HCT116 (cell line): ENCODE data around the gene SLC22A12. TPM values are rescaled to one million over a fixed set of nuclear protein-coding genes. Genes with fewer than 3 reads are reported as not detected.

Experiments used
- ATAC-seq: fragments of 200-7000 bp; cut with Tn5 transposase; 2 replicates; pipeline ENCODE4 v1.9.1; 2020; ENCODE audit warnings: mild to moderate bottlenecking, moderate library complexity
- BruUV-seq: library from RNA; stranded (reverse); fragments of 400-500 nt; replicated peaks from 2 replicates; lab custom pipeline; 2021; lab: Mats Ljungman, UMichigan
- CTCF ChIA-PET: fragments of 300-600 bp; sonication (Branson Sonifier 250); formaldehyde crosslinking; loops from one replicate; lab custom pipeline; 2021; ENCODE audit warnings: antibody characterized with exemption; lab: Charles Lee
- POLR2A ChIA-PET: fragments of 300-600, 350-600 bp; sonication (Branson Sonifier 250); formaldehyde crosslinking; loops from one replicate; lab custom pipeline; 2021; ENCODE audit warnings: antibody characterized with exemption; lab: Charles Lee
- RAD21 ChIA-PET, 2 experiments: fragments of 300-600 bp; sonication (Branson Sonifier 250); formaldehyde crosslinking; loops; one replicate each; lab custom pipeline; 2023; ENCODE audit warnings: low total read pairs in 2 of 2; ENCODE audit not compliant: uncharacterized antibody in 2 of 2, unreplicated experiment in 2 of 2, low non-redundant PET in 1 of 2; lab: Charles Lee
- DNase-seq: peaks from one replicate; pipeline ENCODE4 v3.0.0-alpha.2; 2010; ENCODE audit warnings: low read depth, low spot score
- H2AFZ ChIP-seq: fragments of 200-600 bp; shearing (Covaris generic), sonication (generic); 2 replicates; pipeline ENCODE4 v1.6.1; 2017; ENCODE audit warnings: low read depth, mixed run types, mixed read lengths, antibody characterized with exemption, low read length; ENCODE audit not compliant: poor library complexity, severe bottlenecking
- H3K27ac ChIP-seq: 2 replicates; pipeline ENCODE4 v1.5.1; 2012; ENCODE audit warnings: low read depth, low read length
- H3K27me3 ChIP-seq: fragments of 200-600 bp; sonication (generic); 2 replicates; pipeline ENCODE4 v1.6.1; 2016; ENCODE audit warnings: mixed run types, low read length, mixed read lengths; ENCODE audit not compliant: insufficient read depth
- H3K36me3 ChIP-seq, 2 experiments: fragments of 200-500 bp in 1 of 2; fragments of 200-600 bp in 1 of 2; sonication (Bioruptor generic) in 1 of 2; sonication (generic) in 1 of 2; 2 replicates each; pipeline versions ENCODE4 v1.5.1 to v1.6.1; 2014 to 2016; ENCODE audit warnings: low read length in 2 of 2, inconsistent platforms in 1 of 2, mixed read lengths in 1 of 2, mixed run types in 1 of 2; ENCODE audit not compliant: insufficient read depth in 2 of 2, control insufficient read depth in 1 of 2
- H3K4me1 ChIP-seq, 2 experiments: fragments of 200-600 bp in 1 of 2; sonication (generic) in 1 of 2; 2 replicates each; pipeline versions ENCODE4 v1.5.1 to v1.6.1; 2012 to 2017; ENCODE audit warnings: low read length in 2 of 2, inconsistent platforms in 1 of 2, mild to moderate bottlenecking in 1 of 2, mixed read lengths in 1 of 2, mixed run types in 1 of 2, moderate library complexity in 1 of 2; ENCODE audit not compliant: insufficient read depth in 2 of 2, control insufficient read depth in 1 of 2
- H3K4me2 ChIP-seq: fragments of 200-600 bp; sonication (generic); 2 replicates; pipeline ENCODE4 v1.6.1; 2017; ENCODE audit warnings: mixed run types, low read length, mixed read lengths
- H3K4me3 ChIP-seq, 2 experiments: fragments of 200-600 bp in 1 of 2; sonication (generic) in 1 of 2; replicated peaks in 1 of 2; 2 replicates each; pipeline ENCODE4 v1.5.1; 2011 to 2016; ENCODE audit warnings: low read length in 2 of 2, control low read depth in 1 of 2, low read depth in 1 of 2, mild to moderate bottlenecking in 1 of 2, mixed read lengths in 1 of 2, mixed run types in 1 of 2
- H3K79me2 ChIP-seq: fragments of 200-600 bp; sonication (generic); 2 replicates; pipeline ENCODE4 v1.6.1; 2017; ENCODE audit warnings: mild to moderate bottlenecking, mixed run types, low read length, moderate library complexity, mixed read lengths; ENCODE audit not compliant: insufficient read depth
- H3K9ac ChIP-seq: fragments of 200-600 bp; sonication (generic); 2 replicates; pipeline ENCODE4 v1.6.1; 2016; ENCODE audit warnings: low read length, mixed read lengths
- H3K9me2 ChIP-seq: fragments of 200-600 bp; sonication (generic), shearing (Covaris generic); 2 replicates; pipeline ENCODE4 v1.6.1; 2017; ENCODE audit warnings: mixed run types, mild to moderate bottlenecking, moderate library complexity; ENCODE audit not compliant: insufficient read depth
- H3K9me3 ChIP-seq, 2 experiments: fragments of 200-500 bp in 1 of 2; fragments of 200-600 bp in 1 of 2; sonication (Bioruptor generic) in 1 of 2; sonication (generic) in 1 of 2; 2 replicates each; pipeline ENCODE4 v1.6.1; 2014 to 2017; ENCODE audit warnings: low read length in 2 of 2, mixed read lengths in 2 of 2, inconsistent platforms in 1 of 2, low read depth in 1 of 2, mild to moderate bottlenecking in 1 of 2, mixed run types in 1 of 2, moderate library complexity in 1 of 2; ENCODE audit not compliant: control insufficient read depth in 1 of 2, insufficient read depth in 1 of 2
- H4K20me1 ChIP-seq: fragments of 200-600 bp; sonication (generic), shearing (Covaris generic); 2 replicates; pipeline ENCODE4 v1.6.1; 2017; ENCODE audit warnings: mixed run types, mild to moderate bottlenecking, moderate library complexity; ENCODE audit not compliant: insufficient read depth
- ELF1 ChIP-seq: IDR thresholded peaks from 2 replicates; pipeline ENCODE4 v1.6.1; 2012; ENCODE audit warnings: low read depth, borderline replicate concordance
- JUND ChIP-seq: IDR thresholded peaks from 2 replicates; pipeline ENCODE4 v1.6.1; 2012
- POLR2A ChIP-seq: IDR thresholded peaks from 2 replicates; pipeline ENCODE4 v1.7.0; 2011; ENCODE audit warnings: borderline replicate concordance; ENCODE audit not compliant: insufficient read depth, insufficient read length; ENCODE audit errors: extremely low read depth
- RAD21 ChIP-seq: IDR thresholded peaks from 2 replicates; pipeline ENCODE4 v1.6.1; 2012; ENCODE audit warnings: low read depth, mild to moderate bottlenecking
- SP1 ChIP-seq: IDR thresholded peaks from 2 replicates; pipeline ENCODE4 v1.6.1; 2012; ENCODE audit warnings: low read depth
- SRF ChIP-seq: IDR thresholded peaks from 2 replicates; pipeline ENCODE4 v1.6.1; 2012; ENCODE audit warnings: low read depth
- TCF7L2 ChIP-seq: IDR thresholded peaks from 2 replicates; pipeline ENCODE4 v1.7.0; 2011; ENCODE audit warnings: borderline replicate concordance, inconsistent platforms; ENCODE audit not compliant: insufficient read depth, insufficient read length; ENCODE audit errors: extremely low read depth
- ZFX ChIP-seq: fragments of 450-650 bp; IDR thresholded peaks from 2 replicates; pipeline ENCODE4 v1.6.1; 2017
- ZNF274 ChIP-seq: fragments of 200-500 bp; sonication (Bioruptor generic); IDR thresholded peaks from 2 replicates; pipeline ENCODE4 v1.6.1; 2014; ENCODE audit warnings: mild to moderate bottlenecking, low read depth, low read length, inconsistent platforms
- intact Hi-C: fragments of 100-400 bp; cut with micrococcal nuclease; formaldehyde crosslinking; loops from 2 replicates; pipeline ENCODE4 v1.10.0; 2022
- total RNA-seq: library from RNA; stranded (reverse); gene quantifications from one replicate; pipeline ENCODE4 v1.2.1, GENCODE V29; 2021; ENCODE audit not compliant: unreplicated experiment
- TF ChIP-seq, protein P1 (sequence below): IDR thresholded peaks from 2 replicates; pipeline ENCODE4 v1.6.1; 2012
- TF ChIP-seq, protein P2 (sequence below): IDR thresholded peaks from 2 replicates; pipeline ENCODE4 v1.6.1; 2012; ENCODE audit warnings: low read depth
- TF ChIP-seq, protein P3 (sequence below): IDR thresholded peaks from 2 replicates; pipeline ENCODE4 v1.6.1; 2012

Gene SLC22A12
- total RNA-seq, 1 experiment from 2014 or later = not detected

DNA sequence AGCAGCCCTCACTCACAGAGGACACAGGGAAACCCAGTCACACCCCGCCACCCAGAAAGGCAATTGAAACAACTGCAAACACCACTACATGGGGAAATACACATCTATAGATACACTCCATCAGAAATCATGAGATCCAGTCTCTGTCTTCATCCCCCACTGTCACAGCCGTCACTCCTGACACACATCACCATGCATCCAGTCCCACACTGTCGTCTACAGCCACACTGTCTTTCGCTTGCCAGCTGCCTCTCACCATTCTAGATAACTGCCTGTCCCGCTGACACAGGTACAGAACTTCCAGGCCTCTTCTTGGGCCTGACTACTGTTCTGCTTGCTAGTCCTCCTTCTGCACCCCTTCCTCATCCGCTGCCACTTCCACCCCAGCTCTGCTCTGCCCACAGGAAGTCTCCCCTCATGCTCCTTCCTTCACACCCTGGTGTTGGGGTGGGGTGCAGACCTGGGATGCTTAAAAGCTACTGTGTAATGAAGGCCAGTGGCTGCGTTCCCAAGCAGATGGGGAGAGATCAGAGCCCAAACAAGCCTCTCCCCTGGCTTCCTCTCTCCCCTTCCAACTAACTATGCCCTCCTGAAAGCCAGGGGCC is 42.6 kb downstream of the SLC22A12 start:
- no peaks in the 10 kb centered on the region for H3K9me3 ChIP-seq
- intact Hi-C loops = no loop called here
- ATAC-seq (no peak), DNase-seq (no peak)
- TF ChIP-seq ELF1 (no peak), JUND (no peak), ZNF274 (no peak)
- TF ChIP-seq, protein P1, sequence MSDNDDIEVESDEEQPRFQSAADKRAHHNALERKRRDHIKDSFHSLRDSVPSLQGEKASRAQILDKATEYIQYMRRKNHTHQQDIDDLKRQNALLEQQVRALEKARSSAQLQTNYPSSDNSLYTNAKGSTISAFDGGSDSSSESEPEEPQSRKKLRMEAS = no peak
- H3K9me2 ChIP-seq = no peaks in the 10 kb centered on the region
- peaks cover 0 to 9% of the 10 kb centered on the region in 2 experiments; a peak in 2 of 4 replicates for H3K4me1 ChIP-seq
- H3K4me3 ChIP-seq = no peak overlapping the region
- ChIA-PET CTCF (no interaction called here), RAD21 (no interaction called here), POLR2A (no interaction called here)
- no peak overlapping the region for H3K4me2 ChIP-seq
- no TSS peak for BruUV-seq
- no peak overlapping the region for H3K9ac ChIP-seq
- H3K36me3 ChIP-seq = no peaks in the 10 kb centered on the region
- no peaks in the 10 kb centered on the region for H3K79me2 ChIP-seq
- H3K27ac ChIP-seq = no peak overlapping the region
- H2AFZ ChIP-seq = no peak overlapping the region
- H4K20me1 ChIP-seq = no peaks in the 10 kb centered on the region
- no peaks in the 10 kb centered on the region for H3K27me3 ChIP-seq

DNA sequence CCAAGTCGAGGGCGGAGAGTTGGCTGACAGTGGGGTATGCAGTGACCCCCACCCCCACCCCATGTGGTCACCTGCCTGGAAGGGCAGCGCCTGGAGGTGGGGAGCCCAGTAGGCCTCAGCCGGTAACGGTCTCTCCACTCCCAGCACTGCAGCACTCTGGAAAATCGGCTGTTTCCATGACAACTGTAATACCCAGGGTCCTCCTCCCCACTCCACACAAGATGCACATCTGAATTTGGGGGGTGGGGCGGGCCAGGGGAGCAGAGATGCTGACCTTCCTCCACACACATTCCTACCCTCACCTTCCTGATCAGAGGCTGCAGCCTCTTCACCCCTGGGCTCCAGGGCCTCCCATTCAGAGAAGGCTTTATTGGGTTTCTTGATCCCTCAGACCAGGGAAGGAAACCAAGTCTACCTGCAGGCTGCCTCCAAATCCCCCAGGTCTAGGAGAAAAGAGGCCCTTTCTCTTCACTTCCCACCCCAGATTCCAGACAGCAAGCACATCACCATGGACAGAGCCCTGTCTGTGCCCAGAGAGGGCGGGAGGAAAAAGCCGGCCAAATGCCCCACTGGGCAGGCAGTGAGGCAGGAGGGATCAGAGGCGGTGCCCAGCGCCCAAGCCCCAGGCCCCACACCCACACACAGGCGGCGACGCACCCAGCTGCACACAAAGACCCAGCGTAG is 46.5 kb downstream of the SLC22A12 start:
- intact Hi-C loops = no loop called here
- Histone ChIP-seq H4K20me1 (no peaks in the 10 kb centered on the region), H3K4me3 (no peak overlapping the region), H3K36me3 (no peaks in the 10 kb centered on the region), H3K27ac (no peak overlapping the region), H3K9ac (no peak overlapping the region)
- ATAC-seq = no peak
- no peak for DNase-seq
- no TSS peak for BruUV-seq
- TF ChIP-seq RAD21 = no peak
- no peak for TF ChIP-seq POLR2A
- TF ChIP-seq, protein P2, sequence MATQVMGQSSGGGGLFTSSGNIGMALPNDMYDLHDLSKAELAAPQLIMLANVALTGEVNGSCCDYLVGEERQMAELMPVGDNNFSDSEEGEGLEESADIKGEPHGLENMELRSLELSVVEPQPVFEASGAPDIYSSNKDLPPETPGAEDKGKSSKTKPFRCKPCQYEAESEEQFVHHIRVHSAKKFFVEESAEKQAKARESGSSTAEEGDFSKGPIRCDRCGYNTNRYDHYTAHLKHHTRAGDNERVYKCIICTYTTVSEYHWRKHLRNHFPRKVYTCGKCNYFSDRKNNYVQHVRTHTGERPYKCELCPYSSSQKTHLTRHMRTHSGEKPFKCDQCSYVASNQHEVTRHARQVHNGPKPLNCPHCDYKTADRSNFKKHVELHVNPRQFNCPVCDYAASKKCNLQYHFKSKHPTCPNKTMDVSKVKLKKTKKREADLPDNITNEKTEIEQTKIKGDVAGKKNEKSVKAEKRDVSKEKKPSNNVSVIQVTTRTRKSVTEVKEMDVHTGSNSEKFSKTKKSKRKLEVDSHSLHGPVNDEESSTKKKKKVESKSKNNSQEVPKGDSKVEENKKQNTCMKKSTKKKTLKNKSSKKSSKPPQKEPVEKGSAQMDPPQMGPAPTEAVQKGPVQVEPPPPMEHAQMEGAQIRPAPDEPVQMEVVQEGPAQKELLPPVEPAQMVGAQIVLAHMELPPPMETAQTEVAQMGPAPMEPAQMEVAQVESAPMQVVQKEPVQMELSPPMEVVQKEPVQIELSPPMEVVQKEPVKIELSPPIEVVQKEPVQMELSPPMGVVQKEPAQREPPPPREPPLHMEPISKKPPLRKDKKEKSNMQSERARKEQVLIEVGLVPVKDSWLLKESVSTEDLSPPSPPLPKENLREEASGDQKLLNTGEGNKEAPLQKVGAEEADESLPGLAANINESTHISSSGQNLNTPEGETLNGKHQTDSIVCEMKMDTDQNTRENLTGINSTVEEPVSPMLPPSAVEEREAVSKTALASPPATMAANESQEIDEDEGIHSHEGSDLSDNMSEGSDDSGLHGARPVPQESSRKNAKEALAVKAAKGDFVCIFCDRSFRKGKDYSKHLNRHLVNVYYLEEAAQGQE = no peak
- TF ChIP-seq ELF1 = no peak
- no peak for TF ChIP-seq ZNF274
- no peak for TF ChIP-seq TCF7L2
- TF ChIP-seq, protein P1 = no peak
- TF ChIP-seq, protein P3, sequence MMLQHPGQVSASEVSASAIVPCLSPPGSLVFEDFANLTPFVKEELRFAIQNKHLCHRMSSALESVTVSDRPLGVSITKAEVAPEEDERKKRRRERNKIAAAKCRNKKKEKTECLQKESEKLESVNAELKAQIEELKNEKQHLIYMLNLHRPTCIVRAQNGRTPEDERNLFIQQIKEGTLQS = no peak
- TF ChIP-seq JUND = no peak
- TF ChIP-seq ZFX = no peak
- TF ChIP-seq SP1 = no peak
- no peak for TF ChIP-seq SRF
- TF ChIP-seq, all 23 proteins: peak for 0
- Histone ChIP-seq H3K9me2 (no peaks in the 10 kb centered on the region), H3K27me3 (peaks cover 18% of the 10 kb centered on the region), H3K4me2 (no peak overlapping the region), H2AFZ (no peak overlapping the region), H3K9me3 (no peaks in the 10 kb centered on the region), H3K4me1 (no peaks in the 10 kb centered on the region), H3K79me2 (no peaks in the 10 kb centered on the region)
- POLR2A ChIA-PET = no interaction called here
- CTCF ChIA-PET = no interaction called here
- RAD21 ChIA-PET = no interaction called here
